ENCODE measurements around the gene NLN. TPM values are rescaled to one million over a fixed set of nuclear protein-coding genes. Genes with fewer than 3 reads are reported as not detected.
"Not testable (repeated sequence)": the region's sequence is repeated elsewhere in the genome, so short reads cannot be mapped to it uniquely, and the experiment has no call there.

The NLN gene
- polyA plus RNA-seq, 10 donors: 14.2 to 26.6 (median 17.7) TPM

DNA sequence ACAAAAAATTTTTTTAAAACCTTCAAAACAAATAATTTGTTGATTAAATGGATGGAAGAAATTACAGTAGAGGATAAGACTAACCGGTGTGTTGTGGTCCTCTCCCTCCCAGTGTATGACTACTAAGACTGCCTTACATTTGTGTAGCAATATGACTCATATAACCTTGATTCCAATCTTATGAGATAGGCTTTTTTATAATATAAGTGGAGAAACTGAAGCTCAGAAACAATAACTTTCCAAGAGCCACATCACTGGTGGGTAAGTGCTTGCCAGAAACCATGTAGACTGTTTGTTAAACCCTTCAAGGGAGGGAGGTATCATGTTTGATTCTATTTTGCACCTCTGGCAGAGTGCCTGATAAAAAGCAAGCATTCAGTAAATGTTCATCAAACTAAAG, 47.5 kb downstream of the NLN start:
- peak in 2 of 3 donors; percentile 10 to 82 for DNase-seq

DNA sequence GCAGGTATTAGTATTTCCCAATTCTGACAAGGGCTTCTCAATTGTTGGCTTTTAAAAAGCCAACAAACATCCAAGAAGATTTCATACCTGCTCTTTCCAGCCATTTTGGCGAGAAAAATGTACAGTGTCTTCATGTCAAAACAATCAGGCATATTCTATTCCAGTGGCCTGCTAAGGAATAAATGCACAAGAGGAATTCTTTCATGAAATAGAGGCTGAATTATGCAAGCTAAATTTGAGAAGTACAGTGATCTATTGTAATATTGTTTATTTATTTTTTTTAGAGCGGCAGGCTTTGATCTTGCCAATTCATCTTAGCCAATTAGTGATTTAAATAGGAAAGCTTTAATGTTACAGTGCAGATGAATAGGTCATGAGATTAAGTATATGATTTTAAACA, 49.3 kb downstream of the NLN start:
- no peak for DNase-seq

DNA sequence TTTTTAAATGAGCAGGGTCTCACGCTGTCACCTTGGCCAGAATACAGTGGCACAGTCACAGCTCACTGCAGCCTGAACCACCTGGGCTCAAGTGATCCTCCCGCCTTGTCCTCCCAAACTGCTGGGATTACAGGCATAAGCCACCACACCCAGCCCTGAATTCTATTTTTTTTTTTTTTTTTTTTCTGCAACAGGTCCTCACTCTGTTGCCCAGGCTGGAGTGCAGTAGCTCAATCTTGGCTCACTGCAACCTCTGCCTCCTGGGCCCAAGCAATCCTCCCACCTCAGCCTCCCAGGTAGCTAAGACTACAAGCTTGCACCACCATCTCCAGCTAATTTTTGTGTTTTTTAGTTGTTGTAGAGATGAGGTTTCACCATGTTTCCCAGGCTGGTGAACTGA, 51.0 kb downstream of the NLN start:
- not testable (repeated sequence) for DNase-seq

DNA sequence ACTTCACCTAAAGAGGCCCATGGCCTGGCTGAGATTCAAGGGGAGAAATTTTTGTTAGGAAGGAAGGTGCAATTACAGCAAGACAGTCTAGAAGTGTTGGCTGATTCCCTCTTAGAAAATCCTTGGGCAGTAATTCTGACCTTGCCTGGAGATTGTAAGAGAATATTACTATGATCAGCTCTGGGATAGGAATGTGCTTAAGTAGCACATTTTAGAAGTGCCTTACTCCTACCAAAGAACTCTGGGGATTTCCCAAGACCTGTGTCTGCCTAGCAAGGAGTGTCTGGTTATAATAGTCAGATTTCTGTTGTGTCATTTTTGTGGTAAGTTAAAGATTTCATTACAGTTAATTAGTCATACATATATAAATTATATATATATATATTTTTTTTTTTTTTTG, 52.3 kb downstream of the NLN start:
- DNase-seq: peak in 2 of 3 donors; percentile 2 to 47

DNA sequence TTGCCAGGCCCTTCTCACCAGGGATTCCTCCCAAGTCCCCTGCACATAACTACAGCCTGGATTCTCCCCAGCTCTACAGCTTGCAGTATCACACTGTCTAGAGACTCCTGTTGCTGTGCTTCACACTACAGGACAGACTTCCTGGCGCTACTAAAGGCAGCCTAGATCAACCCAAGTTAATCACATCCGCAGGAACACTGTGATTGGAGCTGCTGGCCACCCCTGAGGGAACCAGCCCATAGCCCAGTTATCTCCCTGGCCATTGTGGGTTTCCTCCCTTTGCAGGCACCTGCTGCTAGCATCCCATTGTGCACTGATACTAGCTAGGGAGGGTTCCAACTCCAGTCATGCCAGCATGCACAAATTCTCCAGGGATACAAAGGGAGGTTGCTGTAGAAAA, 53.5 kb downstream of the NLN start:
- DNase-seq: no peak

DNA sequence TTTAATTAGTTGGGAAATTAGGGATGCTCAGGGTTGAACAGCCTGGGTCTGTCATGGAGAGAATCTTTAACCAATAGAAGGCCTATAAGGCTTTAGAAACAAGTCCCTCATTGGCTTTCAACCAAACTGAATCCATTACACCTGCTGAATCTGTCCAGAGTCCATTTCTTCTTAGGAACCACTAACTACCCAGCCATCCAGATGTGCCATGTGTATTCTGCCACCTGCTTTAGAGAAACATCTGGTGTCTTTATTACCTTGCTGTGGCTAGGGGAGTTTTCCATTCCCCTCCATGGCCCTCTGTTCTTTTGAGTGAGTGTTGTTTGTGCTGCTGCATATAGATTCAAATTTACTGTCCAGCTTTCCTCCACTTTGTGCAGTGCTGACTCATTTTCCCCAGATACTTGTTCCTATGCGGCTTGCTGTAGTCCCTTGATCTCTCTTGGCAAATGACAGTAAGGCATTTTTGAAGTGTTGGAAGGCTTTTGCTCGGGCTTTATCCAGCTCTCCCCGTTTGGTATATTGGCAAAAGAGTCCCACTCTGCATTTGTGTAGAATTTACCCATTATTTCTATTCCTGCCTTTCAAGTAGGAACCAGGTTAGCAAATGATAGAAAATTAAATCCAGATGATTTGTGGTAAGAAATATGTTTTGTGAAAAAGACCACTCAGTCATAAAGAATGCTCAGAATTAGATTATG, 54.6 kb downstream of the NLN start:
- no peak for DNase-seq

DNA sequence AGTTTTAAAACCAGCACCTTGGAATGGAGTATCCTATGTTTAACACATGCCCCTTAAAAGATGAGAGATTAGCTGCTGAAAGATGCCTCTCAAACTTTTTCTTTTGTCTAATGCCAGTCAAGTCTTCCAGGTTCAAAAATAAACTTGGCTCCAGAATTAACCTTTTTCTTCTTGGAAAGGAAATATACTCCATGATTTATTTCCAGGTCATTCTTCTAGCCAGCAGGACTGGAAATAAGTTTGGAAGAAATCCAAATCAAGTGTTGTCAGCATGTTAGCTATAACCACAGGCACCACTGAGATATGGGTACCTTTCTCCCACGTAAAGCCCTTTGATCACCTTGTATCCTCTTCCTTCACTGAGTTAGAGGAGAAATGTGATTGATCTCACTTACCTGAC, 56.1 kb downstream of the NLN start:
- DNase-seq: no peak

DNA sequence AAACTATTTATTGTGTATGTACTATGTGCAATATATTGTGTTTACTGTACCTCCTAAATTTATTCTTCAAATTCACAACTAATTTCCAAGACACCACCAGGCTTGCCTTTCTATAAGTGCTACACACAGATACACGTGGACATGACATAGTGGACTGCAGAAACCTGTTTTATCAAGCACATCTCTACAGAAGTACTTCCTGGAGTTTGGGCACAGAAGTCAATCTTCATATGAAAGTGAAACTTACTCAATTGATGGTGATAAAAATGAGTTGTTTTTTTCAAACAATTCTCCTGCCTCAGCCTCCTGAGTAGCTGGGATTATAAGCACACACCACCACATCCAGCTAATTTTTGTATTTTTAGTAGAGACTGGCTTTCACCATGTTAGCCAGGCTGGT, 57.6 kb downstream of the NLN start:
- no peak for DNase-seq

DNA sequence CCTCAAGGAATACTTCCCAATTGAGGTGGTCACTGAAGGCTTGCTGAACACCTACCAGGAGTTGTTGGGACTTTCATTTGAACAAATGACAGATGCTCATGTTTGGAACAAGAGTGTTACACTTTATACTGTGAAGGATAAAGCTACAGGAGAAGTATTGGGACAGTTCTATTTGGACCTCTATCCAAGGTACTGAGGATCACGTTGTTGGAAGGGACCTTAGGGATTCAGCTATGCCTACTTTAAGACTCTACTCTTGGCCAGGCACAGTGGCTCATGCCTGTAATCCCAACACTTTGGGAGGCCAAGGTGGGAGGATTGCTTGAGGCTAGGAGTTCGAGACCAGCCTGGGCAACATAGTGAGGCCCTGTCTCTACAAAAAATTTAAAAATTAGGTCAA, 66.3 kb downstream of the NLN start:
- DNase-seq: not testable (repeated sequence)

DNA sequence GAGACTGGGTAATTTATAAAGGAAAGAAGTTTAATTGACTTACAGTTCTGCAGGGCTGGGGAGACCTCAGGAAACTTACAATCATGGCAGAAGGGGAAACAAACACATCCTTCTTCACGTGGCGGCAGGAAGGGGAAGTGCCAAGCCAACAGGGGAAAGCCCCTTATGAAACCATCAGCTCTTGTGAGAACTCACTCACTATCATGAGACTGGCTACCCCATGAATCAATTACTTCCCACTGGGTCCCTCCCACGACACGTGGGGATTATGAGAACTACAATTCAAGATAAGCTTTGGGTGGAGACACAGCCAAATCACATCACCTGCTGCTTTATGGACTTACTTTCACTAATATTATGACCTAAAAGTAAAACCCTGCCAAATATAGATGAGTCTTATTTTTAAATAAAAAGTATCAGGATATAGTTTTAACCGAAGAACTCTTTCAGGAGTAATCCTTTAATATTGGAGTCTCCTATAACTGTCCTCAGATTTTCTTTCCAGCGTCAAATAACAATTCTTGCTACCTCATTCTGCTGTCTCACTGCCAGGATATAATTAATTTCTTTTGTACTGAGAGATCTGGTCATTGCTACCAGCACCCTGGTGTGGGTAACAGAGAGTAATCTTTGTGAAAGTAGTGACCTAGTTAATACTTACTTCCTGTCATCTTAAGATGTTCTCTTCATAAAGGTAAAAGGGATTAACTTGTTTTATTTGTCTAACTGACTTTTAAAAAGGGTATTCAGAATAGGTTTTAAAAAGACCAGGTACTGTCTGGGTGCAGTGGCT, 68.6 kb downstream of the NLN start:
- DNase-seq: no peak

DNA sequence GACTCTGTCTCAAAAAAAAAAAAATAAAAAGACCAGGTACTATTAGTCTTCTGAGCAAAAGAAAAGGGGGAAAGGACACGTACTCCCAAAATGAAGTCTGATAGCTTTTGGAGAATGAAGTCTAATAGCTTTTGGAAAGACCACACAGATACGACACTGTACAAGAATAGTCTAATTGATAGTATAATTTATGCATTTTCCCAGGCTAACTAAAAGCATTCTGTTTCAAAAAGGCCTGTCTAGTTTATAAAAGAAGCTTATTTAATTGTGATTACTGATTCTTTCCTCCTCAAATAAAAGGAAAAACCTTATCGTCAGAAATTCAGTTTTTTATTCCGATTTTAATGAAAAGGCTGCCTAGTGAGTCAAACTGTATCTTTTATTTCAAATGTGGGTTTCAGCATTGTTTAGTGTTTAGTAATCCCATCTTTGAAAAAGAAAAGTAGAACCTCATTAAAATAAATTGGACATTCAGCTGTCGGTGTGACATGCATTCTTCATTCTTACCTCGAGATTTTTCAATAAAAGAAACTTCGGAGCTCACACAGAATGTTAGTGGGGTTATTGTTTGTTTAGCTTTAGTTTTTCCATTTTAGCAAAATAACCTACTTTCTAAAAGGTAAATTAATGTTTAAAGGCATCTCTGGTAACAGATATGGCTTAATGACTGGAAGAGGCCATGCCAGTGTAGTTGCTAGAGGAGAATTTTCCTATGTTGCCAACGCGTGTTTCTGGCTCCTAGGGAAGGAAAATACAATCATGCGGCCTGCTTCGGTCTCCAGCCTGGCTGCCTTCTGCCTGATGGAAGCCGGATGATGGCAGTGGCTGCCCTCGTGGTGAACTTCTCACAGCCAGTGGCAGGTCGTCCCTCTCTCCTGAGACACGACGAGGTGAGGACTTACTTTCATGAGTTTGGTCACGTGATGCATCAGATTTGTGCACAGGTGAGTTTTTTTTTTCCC, 70.0 kb downstream of the NLN start:
- DNase-seq: no peak

DNA sequence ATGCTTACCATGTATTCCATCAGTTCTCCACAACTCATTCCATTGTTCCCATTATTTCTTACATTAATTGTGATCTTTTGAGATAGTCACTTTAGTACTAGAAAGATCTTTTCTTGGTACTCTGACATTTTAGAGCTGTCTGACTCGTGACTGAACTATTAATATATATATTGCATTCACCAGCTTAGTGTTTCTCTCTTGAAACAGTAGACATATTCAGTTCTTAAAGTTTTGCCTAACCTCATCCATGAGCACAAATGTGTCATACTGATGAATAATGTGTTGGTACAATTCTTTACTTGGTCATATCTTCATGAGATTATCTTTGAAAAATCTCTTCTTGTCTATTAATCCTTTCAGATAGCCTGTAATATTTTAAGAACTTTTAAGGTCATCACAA, 74.3 kb downstream of the NLN start:
- DNase-seq: no peak

DNA sequence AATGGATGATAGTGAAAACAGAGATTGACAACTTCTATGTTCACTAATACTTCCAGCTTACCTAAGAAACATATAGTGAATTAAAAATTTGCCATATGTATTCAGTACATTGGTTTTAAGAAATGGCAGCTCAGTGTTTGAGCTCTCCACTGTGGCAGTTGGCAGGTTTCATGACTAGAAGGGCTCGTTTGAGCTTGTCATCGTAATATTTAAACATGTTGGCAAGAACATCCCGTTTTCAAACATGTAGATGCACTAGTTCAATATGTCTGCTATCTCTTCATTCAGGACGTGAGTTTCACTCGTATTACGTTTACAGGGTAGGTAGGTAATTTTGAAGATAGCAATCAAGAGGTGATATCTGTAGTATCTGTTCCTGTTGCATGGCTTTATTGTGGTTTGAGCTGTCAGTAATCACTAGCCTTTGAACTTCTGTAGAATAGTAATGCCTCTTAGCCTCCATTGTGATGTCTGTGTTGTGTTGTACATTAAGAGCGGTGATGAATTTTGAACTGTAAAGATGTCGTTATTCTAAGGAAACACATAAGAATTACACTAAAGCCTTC, 74.8 kb downstream of the NLN start:
- DNase-seq: no peak

DNA sequence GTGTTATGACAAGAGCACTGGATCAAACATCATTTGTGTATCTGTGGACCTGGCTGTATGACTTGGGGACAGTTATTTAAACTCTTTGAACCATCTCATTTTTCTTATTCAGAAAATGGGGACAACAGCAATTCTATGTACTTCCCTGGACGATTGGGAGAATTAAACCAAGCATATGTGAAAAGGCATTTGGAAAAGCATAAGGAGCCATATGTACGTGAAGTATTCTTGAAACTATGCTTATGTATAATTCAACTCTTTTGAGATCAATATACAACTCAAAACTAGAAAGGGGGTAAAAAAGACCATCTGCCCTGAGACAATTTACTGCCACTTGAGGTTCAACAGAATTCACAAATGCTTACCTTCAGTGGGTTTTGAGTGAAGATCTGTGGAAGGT, 75.5 kb downstream of the NLN start:
- DNase-seq: no peak

DNA sequence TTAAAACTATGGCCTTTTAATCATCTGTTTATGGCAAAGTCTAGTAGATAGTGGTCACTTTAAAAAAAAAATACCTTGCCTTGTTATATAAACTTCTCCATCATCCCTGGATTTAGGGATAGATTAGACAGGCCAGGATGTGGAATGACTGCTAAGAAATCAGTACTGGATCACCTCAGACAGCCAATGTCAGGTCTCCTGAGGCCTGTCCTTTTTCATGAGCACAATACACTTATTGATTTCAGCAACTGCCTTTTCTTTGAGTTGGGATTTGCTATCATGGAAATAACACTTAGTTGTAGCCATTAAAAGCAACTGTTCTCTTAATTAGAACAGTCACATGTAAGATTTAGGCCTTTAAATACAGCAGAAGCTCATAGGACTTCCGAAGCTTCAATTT, 77.9 kb downstream of the NLN start:
- no peak for DNase-seq

DNA sequence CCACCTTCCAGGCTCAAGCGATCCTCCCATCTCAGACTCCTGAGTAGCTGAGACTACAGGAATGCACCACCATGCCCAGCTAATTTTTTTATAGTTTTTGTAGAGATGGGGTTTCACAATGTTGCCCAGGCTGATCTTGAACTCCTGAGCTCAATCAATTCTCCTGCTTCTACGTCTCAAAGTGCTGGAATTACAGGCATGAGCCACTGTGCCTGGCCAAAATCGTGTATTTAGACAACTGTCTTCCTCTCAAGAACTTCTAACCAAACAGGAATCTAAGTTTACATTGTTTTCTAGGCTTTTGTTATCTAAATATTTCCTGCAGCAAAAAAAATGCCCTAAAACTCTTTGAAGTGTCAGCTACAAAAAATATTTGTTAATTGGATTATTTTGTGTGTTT, 78.8 kb downstream of the NLN start:
- no peak for DNase-seq

DNA sequence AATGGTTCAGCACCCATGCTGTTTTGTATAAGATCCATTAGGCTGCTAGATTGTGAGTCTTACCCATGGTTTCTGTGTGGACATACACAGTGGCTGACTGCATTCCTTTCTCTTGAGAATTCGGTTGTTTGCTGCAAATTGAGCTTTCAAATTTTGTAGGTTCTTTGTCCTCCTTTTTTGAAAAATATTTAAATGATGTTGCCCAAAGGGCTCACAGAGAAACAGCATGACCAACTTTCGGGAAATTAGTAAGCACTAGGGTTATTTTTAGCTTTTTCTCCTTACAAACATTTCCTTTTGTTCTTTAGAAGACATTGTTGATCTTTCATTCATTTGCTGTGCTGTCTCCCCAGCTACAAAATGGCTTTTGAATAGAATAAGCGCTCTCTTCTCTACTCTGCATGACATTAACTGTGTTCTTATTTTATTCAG, 79.4 kb downstream of the NLN start:
- DNase-seq: peak in 1 of 3 donors; percentile 51

DNA sequence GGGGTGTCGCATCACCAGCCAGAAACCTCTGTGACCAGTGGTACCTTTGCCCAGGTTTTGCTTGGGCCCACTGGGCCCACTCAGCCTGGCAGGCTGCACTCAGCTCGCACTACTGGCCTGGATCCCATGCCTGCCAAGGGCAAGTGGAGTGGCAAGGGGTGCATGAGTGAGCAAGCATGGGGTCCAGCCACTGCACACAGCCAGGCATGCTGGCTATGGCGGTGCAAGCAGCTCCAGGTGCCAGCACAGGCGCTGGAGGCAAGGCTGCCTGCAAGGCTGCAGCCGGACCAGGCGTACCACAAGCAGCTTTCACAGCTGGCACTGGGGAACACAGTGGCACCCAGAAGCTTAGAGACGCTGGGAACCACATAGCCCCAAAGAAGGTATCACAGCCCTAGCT, 80.1 kb downstream of the NLN start:
- DNase-seq: no peak

DNA sequence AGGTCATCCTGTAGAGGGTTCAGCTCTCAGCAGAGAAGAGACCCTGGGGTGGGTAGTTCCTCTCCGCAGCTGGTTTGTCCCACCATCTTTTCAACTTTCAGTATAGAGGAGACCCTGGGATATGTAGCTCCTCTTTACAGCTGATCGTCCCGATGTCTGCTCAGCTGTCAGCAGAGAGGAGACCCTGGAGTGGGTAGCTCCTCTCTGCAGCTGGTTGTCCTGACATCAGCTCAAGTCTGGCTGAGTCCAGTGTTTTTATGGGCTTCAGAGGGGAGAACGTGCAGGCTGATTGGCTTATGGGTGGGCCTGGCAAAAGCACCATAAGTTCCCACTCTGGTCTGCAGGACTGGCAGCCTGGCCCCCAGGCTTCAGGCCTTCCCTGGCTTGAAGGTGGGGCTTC, 80.8 kb downstream of the NLN start:
- DNase-seq: no peak

DNA sequence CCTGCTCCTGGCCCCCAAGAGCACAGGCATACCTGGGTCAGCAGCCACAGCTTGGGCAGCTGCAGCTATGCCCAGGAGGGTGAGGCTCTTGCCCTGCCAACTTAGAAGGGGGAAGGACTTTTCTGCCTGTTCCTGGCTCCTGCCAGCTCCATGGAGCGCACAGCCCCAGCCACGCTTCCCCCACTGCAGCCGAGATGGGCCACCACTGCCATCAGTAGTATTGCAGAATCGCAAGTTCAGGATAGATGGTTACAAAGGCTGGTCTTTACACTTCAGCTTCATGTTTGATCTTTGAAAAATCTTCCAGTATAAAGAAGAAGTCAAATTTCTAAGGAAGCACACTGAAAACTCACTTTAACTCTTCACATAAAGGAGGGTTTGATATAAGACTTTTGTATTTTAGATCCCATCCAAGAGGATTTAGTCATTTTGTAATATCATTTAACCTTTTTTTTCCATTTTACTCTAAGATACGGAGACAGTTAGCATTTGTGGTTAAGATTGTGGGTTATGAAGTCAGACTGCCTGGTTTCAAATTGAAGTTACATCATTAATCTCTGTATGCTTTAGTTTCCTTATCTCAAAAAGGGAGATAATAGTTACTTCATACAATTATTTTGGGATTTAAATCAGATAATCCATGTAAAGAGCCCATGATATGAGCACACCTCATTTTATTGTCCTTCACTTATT, 81.8 kb downstream of the NLN start:
- DNase-seq: no peak

DNA sequence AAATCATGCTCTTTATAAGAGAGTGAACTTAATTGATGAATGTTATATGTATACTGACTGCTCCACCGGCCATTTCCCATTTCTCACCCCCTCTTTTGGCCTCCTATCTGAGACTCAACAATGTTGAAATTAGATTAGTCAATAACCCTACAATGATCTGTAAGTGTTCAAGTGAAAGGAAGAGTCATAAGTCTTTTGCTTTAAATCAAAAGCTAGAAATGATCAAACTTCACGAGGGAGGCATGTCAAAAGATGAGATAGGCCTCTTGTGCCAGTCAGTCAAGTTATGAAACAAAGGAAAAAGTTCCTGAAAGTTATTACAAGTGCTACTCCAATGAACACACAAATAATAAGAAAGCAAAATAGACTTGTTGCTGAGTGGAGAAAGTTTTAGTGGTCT, 83.1 kb downstream of the NLN start:
- DNase-seq: no peak

Measured in muscle of back (tissue), 11 donors.